CD4-positive, alpha-beta T cell (primary cell): ENCODE measurements around the gene DOK3. TPM values are rescaled to one million over a fixed set of nuclear protein-coding genes. Genes with fewer than 3 reads are reported as not detected.
A peak's percentile ranks its signal among the peaks of the same experiment; 100 is the strongest.

Experiments used
- ATAC-seq: fragments of 200-7000 bp; cut with Tn5 transposase; one replicate; pipeline ENCODE4 v1.10.0; 2022; ENCODE audit warnings: mild to moderate bottlenecking; ENCODE audit not compliant: poor library complexity
- CTCF ChIA-PET: fragments of 350-600 bp; sonication (Branson Sonifier 250); formaldehyde crosslinking; loops from one replicate; lab custom pipeline; 2021; ENCODE audit warnings: antibody characterized with exemption, inconsistent platforms; lab: Charles Lee
- POLR2A ChIA-PET: fragments of 350-600 bp; sonication (Branson Sonifier 250); formaldehyde crosslinking; loops from one replicate; lab custom pipeline; 2021; ENCODE audit warnings: antibody characterized with exemption, inconsistent platforms; lab: Charles Lee
- DNase-seq, 14 experiments: peaks; one replicate each; pipeline ENCODE4 v3.0.0-alpha.2; 2013 to 2020; ENCODE audit warnings: mixed read lengths in 2 of 14
- H3K27ac ChIP-seq, 2 donors: one replicate each; pipeline versions ENCODE4 v1.5.1 to v1.7.0; 2013; ENCODE audit warnings: low read length in 2 of 2, low read depth in 1 of 2, mild to moderate bottlenecking in 1 of 2
- H3K27me3 ChIP-seq, 2 experiments: 1 replicate in 1 of 2; 2 replicates in 1 of 2; pipeline versions ENCODE4 v1.6.1 to v1.7.0; 2013; ENCODE audit warnings: low read length in 2 of 2, control low read depth in 1 of 2, mild to moderate bottlenecking in 1 of 2, moderate library complexity in 1 of 2; ENCODE audit not compliant: insufficient read depth in 2 of 2, control insufficient read depth in 1 of 2
- H3K36me3 ChIP-seq: one replicate; pipeline ENCODE4 v1.6.1; 2013; ENCODE audit warnings: low read length, control low read depth; ENCODE audit not compliant: insufficient read depth
- H3K4me1 ChIP-seq: one replicate; pipeline ENCODE4 v1.6.1; 2013; ENCODE audit warnings: low read length, control low read depth; ENCODE audit not compliant: insufficient read depth
- H3K4me3 ChIP-seq: one replicate; pipeline ENCODE4 v1.5.1; 2013; ENCODE audit warnings: mild to moderate bottlenecking, low read length, moderate library complexity
- H3K9me3 ChIP-seq, 2 experiments: 1 replicate in 1 of 2; 2 replicates in 1 of 2; pipeline versions ENCODE4 v1.6.1 to v1.7.0; 2013; ENCODE audit warnings: low read length in 2 of 2, mild to moderate bottlenecking in 2 of 2, control low read depth in 1 of 2, moderate library complexity in 1 of 2; ENCODE audit not compliant: control insufficient read depth in 1 of 2, insufficient read depth in 1 of 2
- H3K27ac Mint-ChIP-seq: one replicate; pipeline ENCODE4 v1.8.0; 2020; ENCODE audit warnings: mixed read lengths
- H3K27me3 Mint-ChIP-seq: one replicate; pipeline ENCODE4 v1.8.0; 2021; ENCODE audit warnings: mixed read lengths
- H3K36me3 Mint-ChIP-seq: one replicate; pipeline ENCODE4 v1.8.0; 2021; ENCODE audit warnings: low read depth, mixed read lengths
- H3K4me1 Mint-ChIP-seq: one replicate; pipeline ENCODE4 v1.8.0; 2021; ENCODE audit warnings: low read depth, mixed read lengths
- H3K4me3 Mint-ChIP-seq: one replicate; pipeline ENCODE4 v1.8.0; 2020; ENCODE audit warnings: mild to moderate bottlenecking, mixed read lengths
- H3K9me3 Mint-ChIP-seq: one replicate; pipeline ENCODE4 v1.8.0; 2020; ENCODE audit warnings: mixed read lengths
- CTCF ChIP-seq: fragments of 200-600 bp; IDR thresholded peaks from one replicate; pipeline ENCODE4 v1.8.0; 2022; ENCODE audit warnings: antibody characterized with exemption, mild to moderate bottlenecking
- intact Hi-C, 2 experiments: fragments of 100-400 bp; cut with DNase I in 1 of 2; cut with micrococcal nuclease in 1 of 2; formaldehyde crosslinking; loops; one replicate each; pipeline versions ENCODE4 v1.15.1 to v1.9.0; 2023 to 2025; cut with DNase I, micrococcal nuclease
- total RNA-seq, 174 experiments: library from RNA in 2 of 174; stranded (reverse) in 2 of 174; gene quantifications; one replicate each; pipeline ENCODE4 v1.2.3 and lab custom pipeline; 2021 to 2026

The DOK3 gene
- total RNA-seq, 2 experiments from 2014 or later = 1.3 to 1.4 TPM

DNA sequence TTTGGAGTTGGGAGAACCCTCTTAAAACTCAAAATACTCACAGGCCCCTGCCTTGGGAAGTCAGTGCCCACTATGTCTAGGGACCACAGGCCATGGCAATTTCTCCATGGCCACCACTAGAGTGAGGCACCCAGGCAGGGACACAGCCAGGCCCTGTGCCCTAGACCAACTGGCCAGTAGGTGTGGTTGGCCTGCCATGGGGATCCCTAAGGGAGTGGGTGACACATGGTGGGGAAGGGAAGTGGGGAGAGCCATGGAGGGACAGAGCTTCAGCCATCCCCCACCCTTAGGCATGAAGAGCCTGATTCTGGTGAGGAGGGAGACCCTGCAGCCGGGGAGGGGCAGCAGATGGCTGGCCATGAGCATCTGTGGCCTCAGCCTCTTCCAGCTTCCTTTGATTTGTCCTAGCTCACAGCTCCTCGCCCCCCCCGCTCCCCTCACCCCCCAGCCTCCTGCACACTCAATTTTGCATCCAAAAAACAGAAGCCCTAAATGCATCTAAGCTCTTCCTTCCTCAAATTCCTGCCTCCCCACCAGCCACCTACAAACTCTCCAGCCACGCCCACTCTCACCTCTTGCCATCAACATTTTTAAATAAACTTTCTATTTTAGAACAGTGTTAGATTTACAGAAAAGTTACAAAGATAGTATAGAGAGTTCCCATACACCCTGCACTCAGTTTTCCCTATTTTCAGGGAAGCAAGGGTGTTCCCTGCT lies 34.6 kb downstream of the DOK3 start:
- intact Hi-C loops = loop anchor here in 1 of 2 experiments (2.0 kb wide), 1 partner anchor 22 kb away; the partner anchor contains the start of gene PDLIM7
- peak overlapping the region; percentile 90 for H3K4me3 Mint-ChIP-seq
- ATAC-seq = no peak
- no peak for TF ChIP-seq CTCF
- peaks cover 35% of the 10 kb centered on the region for H3K4me1 Mint-ChIP-seq
- Histone ChIP-seq H3K27me3 (peaks cover 0 to 5% of the 10 kb centered on the region in 2 experiments), H3K9me3 (no peaks in the 10 kb centered on the region), H3K36me3 (no peaks in the 10 kb centered on the region), H3K4me3 (no peak overlapping the region), H3K4me1 (peaks cover 46% of the 10 kb centered on the region), H3K27ac (no peak overlapping the region)
- no peak for DNase-seq
- peak overlapping the region; percentile 64 for H3K27ac Mint-ChIP-seq
- ChIA-PET POLR2A (interaction anchor here (0.8 to 1.3 kb wide), 2 partner anchors 84 kb away, joined by 3 read pairs; no protein-coding TSS in a partner anchor), CTCF (no interaction called here)
- no peaks in the 10 kb centered on the region for H3K36me3 Mint-ChIP-seq
- H3K9me3 Mint-ChIP-seq = no peaks in the 10 kb centered on the region
- peaks cover 6% of the 10 kb centered on the region for H3K27me3 Mint-ChIP-seq

- H3K27ac ChIP-seq = no peak overlapping the region
- H3K4me1 Mint-ChIP-seq = peaks cover 27% of the 10 kb centered on the region
- no peaks in the 10 kb centered on the region for H3K9me3 Mint-ChIP-seq
- TF ChIP-seq CTCF = no peak
- no peaks in the 10 kb centered on the region for H3K9me3 ChIP-seq
- POLR2A ChIA-PET = no interaction called here
- no peak overlapping the region for H3K4me3 ChIP-seq
- peak overlapping the region; percentile 90 for H3K4me3 Mint-ChIP-seq
- DNase-seq (no peak), ATAC-seq (no peak)
- peaks cover 41% of the 10 kb centered on the region for H3K4me1 ChIP-seq
- H3K27me3 Mint-ChIP-seq = peaks cover 6% of the 10 kb centered on the region
- peaks cover 0 to 5% of the 10 kb centered on the region in 2 experiments for H3K27me3 ChIP-seq
- no peaks in the 10 kb centered on the region for H3K36me3 Mint-ChIP-seq
- H3K36me3 ChIP-seq = no peaks in the 10 kb centered on the region
- H3K27ac Mint-ChIP-seq = peak overlapping the region; percentile 64
- CTCF ChIA-PET = no interaction called here
- intact Hi-C loops = loop anchor here in 1 of 2 experiments (2.0 kb wide), 1 partner anchor 23 kb away; the partner anchor contains the start of gene PDLIM7
Observed at GRCh38 chr5:177474002-177474476, 35.6 kb downstream of the DOK3 start.

GRCh38 chr5:177473443-177474001 lies 36.1 kb downstream of the DOK3 start, which contains the start of gene DBN1:
Gene DBN1 (minus strand): TSS chr5:177473634. CDS start chr5:177473521, 113 bp downstream.
- H3K27me3 ChIP-seq = peaks cover 0 to 5% of the 10 kb centered on the region in 2 experiments
- H3K9me3 ChIP-seq = no peaks in the 10 kb centered on the region
- Mint-ChIP-seq H3K27ac (peak within 1 kb of the TSS; percentile 64), H3K36me3 (no peaks in the 10 kb centered on the region), H3K9me3 (no peaks in the 10 kb centered on the region), H3K27me3 (peaks cover 6% of the 10 kb centered on the region), H3K4me1 (peaks cover 22% of the 10 kb centered on the region), H3K4me3 (peak within 1 kb of the TSS; percentile 90)
- ChIA-PET POLR2A (interaction anchor here (1.1 to 1.2 kb wide), 2 partner anchors 71 to 83 kb away, joined by 3 to 5 read pairs; no protein-coding TSS in a partner anchor), CTCF (interaction anchor here (1.0 kb wide), 1 partner anchor 18 kb away, joined by 5 read pairs; no protein-coding TSS in a partner anchor)
- H3K36me3 ChIP-seq = no peaks in the 10 kb centered on the region
- H3K27ac ChIP-seq = no peak within 1 kb of the TSS
- peak; percentile 61 for ATAC-seq
- DNase-seq = peak in 3 of 14 experiments; percentile 33 to 41 (median 40)
- H3K4me1 ChIP-seq = peaks cover 35% of the 10 kb centered on the region
- intact Hi-C loops = loop anchor here in 1 of 2 experiments (2.0 kb wide), 1 partner anchor 23 kb away; the partner anchor contains the start of gene PDLIM7
- peak within 1 kb of the TSS; percentile 45 for H3K4me3 ChIP-seq
- TF ChIP-seq CTCF = no peak
